NAMALWA (cell line): Measurements from ENCODE around the gene WDFY4.

Experiments
- DNase-seq: peaks from one replicate; pipeline ENCODE4 v3.0.0-alpha.2; 2015; ENCODE audit warnings: low spot score

Gene WDFY4

GRCh38 chr10:48907730-48908129, 223.1 kb downstream of the WDFY4 start:
- DNase-seq: no peak

GRCh38 chr10:48910548-48910947, 225.9 kb downstream of the WDFY4 start:
- no peak for DNase-seq

- DNase-seq: no peak
Observed at GRCh38 chr10:48913674-48914073, 229.0 kb downstream of the WDFY4 start.

GRCh38 chr10:48923748-48924147, 239.1 kb downstream of the WDFY4 start:
- DNase-seq: no peak

- no peak for DNase-seq
Observed at GRCh38 chr10:48924988-48925387, 240.3 kb downstream of the WDFY4 start.

- DNase-seq: no peak
Observed at GRCh38 chr10:48926255-48926654, 241.6 kb downstream of the WDFY4 start.

GRCh38 chr10:48926764-48927540, 242.3 kb downstream of the WDFY4 start:
- DNase-seq: no peak

- no peak for DNase-seq
Observed at GRCh38 chr10:48929413-48929990, 244.8 kb downstream of the WDFY4 start.

- no peak for DNase-seq
Observed at GRCh38 chr10:48931188-48931587, 246.5 kb downstream of the WDFY4 start.

- DNase-seq: no peak
Observed at GRCh38 chr10:48932831-48933664, 248.4 kb downstream of the WDFY4 start.

GRCh38 chr10:48934672-48935501, 250.2 kb downstream of the WDFY4 start:
- no peak for DNase-seq

GRCh38 chr10:48935577-48935976, 250.9 kb downstream of the WDFY4 start:
- DNase-seq: no peak

GRCh38 chr10:48937796-48938195, 253.1 kb downstream of the WDFY4 start:
- DNase-seq: no peak

- no peak for DNase-seq
Observed at GRCh38 chr10:48938281-48938680, 253.6 kb downstream of the WDFY4 start.

- no peak for DNase-seq
Observed at GRCh38 chr10:48938990-48939536, 254.4 kb downstream of the WDFY4 start.

GRCh38 chr10:48939790-48940325, 255.2 kb downstream of the WDFY4 start, which contains the start of gene LRRC18:
TSS of gene LRRC18 (minus strand) at chr10:48939840. CDS start at chr10:48914155, 25,685 bp downstream.
- DNase-seq: no peak

GRCh38 chr10:48940372-48940771, 255.7 kb downstream of the WDFY4 start:
- no peak for DNase-seq

GRCh38 chr10:48940958-48941357, 256.3 kb downstream of the WDFY4 start:
- no peak for DNase-seq

GRCh38 chr10:48941427-48942075, 256.9 kb downstream of the WDFY4 start:
- DNase-seq: no peak

- DNase-seq: no peak
Observed at GRCh38 chr10:48943096-48943495, 258.4 kb downstream of the WDFY4 start.

- DNase-seq: no peak
Observed at GRCh38 chr10:48944171-48944570, 259.5 kb downstream of the WDFY4 start.
